HG02588 (cell line): ENCODE measurements around the gene IGFBPL1.
A peak's percentile ranks its signal among the peaks of the same experiment; 100 is the strongest.

Experiments
- ATAC-seq: cut with Tn5 transposase; IDR thresholded peaks from one replicate; pipeline ENCODE4 v1.9.1; 2021; ENCODE audit warnings: mild to moderate bottlenecking, moderate library complexity; ENCODE audit not compliant: unreplicated experiment

Gene IGFBPL1

GRCh38 chr9:38423973-38424843 is at the start of gene IGFBPL1:
TSS of gene IGFBPL1 (minus strand) at chr9:38424454. CDS start at chr9:38424424, 30 bp downstream.
- no peak for ATAC-seq

- ATAC-seq, result peak; percentile 65
Measured at GRCh38 chr9:38472583-38473249, 48.5 kb upstream of the IGFBPL1 start.

GRCh38 chr9:38467404-38467803 is 43.1 kb upstream of the IGFBPL1 start:
- ATAC-seq, result no peak

GRCh38 chr9:38453835-38454234 is 29.6 kb upstream of the IGFBPL1 start:
- no peak for ATAC-seq

GRCh38 chr9:38451162-38451561 is 26.9 kb upstream of the IGFBPL1 start:
- ATAC-seq, result no peak

GRCh38 chr9:38447703-38448102 is 23.4 kb upstream of the IGFBPL1 start:
- ATAC-seq, result no peak

GRCh38 chr9:38445154-38446043 is 21.1 kb upstream of the IGFBPL1 start:
- ATAC-seq, result peak; percentile 96

GRCh38 chr9:38443597-38443996 is 19.3 kb upstream of the IGFBPL1 start:
- ATAC-seq, result no peak

GRCh38 chr9:38443181-38443580 is 18.9 kb upstream of the IGFBPL1 start:
- no peak for ATAC-seq

- ATAC-seq, result no peak
Measured at GRCh38 chr9:38442473-38443096, 18.3 kb upstream of the IGFBPL1 start.

GRCh38 chr9:38441347-38442085 is 17.3 kb upstream of the IGFBPL1 start:
- ATAC-seq, result no peak

GRCh38 chr9:38440516-38440915 is 16.3 kb upstream of the IGFBPL1 start:
- no peak for ATAC-seq

- no peak for ATAC-seq
Measured at GRCh38 chr9:38439916-38440301, 15.7 kb upstream of the IGFBPL1 start.

GRCh38 chr9:38439291-38439915 is 15.1 kb upstream of the IGFBPL1 start:
- no peak for ATAC-seq

- ATAC-seq, result no peak
Measured at GRCh38 chr9:38437193-38437823, 13.1 kb upstream of the IGFBPL1 start.

- ATAC-seq, result no peak
Measured at GRCh38 chr9:38436708-38437107, 12.5 kb upstream of the IGFBPL1 start.

- ATAC-seq, result no peak
Measured at GRCh38 chr9:38435521-38435920, 11.3 kb upstream of the IGFBPL1 start.

- ATAC-seq, result no peak
Measured at GRCh38 chr9:38434853-38435252, 10.6 kb upstream of the IGFBPL1 start.

- ATAC-seq, result no peak
Measured at GRCh38 chr9:38434365-38434764, 10.1 kb upstream of the IGFBPL1 start.
